ENCODE results near the gene FSD1. TPM values are rescaled to one million over a fixed set of nuclear protein-coding genes. Genes with fewer than 3 reads are reported as not detected.

The FSD1 gene
- total RNA-seq, 6 experiments from 2014 or later, result 0.19 to 2.2 (median 0.52) TPM; not detected in 2

DNA sequence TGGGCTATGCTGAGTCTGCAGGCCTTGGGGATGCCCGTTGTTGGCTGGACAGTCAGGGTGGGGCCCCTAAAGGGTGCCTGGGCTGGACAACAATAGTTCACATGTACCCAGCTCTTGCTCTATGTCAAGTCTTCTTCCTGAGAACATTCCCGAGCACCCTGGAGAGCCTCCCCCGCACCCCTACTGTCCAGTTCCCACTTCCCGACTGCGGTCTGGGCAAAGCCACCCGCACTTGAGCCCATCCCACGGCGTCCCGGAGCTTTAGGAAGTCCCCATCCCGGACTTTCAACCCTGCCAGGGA, 37.9 kb downstream of the FSD1 start:
- intact Hi-C loops (cut with DNase I), result no loop called here
- Histone ChIP-seq H3K4me3 (peak overlapping the region; percentile 20 to 68 (median 40)), H3K27me3 (no peaks in the 10 kb centered on the region), H3K9me3 (no peaks in the 10 kb centered on the region), H3K4me1 (peaks cover 0 to 56% (median 20%) of the 10 kb centered on the region in 4 donors), H3K36me3 (no peaks in the 10 kb centered on the region), H3K27ac (peak overlapping the region; percentile 64 to 89 (median 85))
- TF ChIP-seq POLR2A (IDR thresholded peaks at IDR 0.05), result no peak
- 7% methylated on average over 8 of the region's 10 CpGs for whole genome bisulfite sequencing (ENCODE audit: insufficient coverage, low coverage, low lambda C conversion rate, missing lambda C conversion rate)
- no peak for DNase-seq
- no peak for ATAC-seq

- TF ChIP-seq, protein P1, sequence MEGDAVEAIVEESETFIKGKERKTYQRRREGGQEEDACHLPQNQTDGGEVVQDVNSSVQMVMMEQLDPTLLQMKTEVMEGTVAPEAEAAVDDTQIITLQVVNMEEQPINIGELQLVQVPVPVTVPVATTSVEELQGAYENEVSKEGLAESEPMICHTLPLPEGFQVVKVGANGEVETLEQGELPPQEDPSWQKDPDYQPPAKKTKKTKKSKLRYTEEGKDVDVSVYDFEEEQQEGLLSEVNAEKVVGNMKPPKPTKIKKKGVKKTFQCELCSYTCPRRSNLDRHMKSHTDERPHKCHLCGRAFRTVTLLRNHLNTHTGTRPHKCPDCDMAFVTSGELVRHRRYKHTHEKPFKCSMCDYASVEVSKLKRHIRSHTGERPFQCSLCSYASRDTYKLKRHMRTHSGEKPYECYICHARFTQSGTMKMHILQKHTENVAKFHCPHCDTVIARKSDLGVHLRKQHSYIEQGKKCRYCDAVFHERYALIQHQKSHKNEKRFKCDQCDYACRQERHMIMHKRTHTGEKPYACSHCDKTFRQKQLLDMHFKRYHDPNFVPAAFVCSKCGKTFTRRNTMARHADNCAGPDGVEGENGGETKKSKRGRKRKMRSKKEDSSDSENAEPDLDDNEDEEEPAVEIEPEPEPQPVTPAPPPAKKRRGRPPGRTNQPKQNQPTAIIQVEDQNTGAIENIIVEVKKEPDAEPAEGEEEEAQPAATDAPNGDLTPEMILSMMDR (IDR thresholded peaks at IDR 0.05), result peak in 3 of 4 donors; percentile 21 to 34 (median 34)
- TF ChIP-seq POLR2A (IDR thresholded peaks at IDR 0.05), result peak; percentile 76
- H3K36me3 ChIP-seq, result no peaks in the 10 kb centered on the region
- H3K27ac ChIP-seq, result peak overlapping the region; percentile 84 to 89 (median 88)
- peak; percentile 96 to 99 (median 99) for DNase-seq
- H3K4me1 ChIP-seq, result peaks cover 0 to 53% (median 18%) of the 10 kb centered on the region in 4 donors
- peak overlapping the region; percentile 45 to 68 (median 59) for H3K4me3 ChIP-seq
- WGBS (ENCODE audit: insufficient coverage, low coverage, low lambda C conversion rate, missing lambda C conversion rate), result 0% methylated on average over 17 of the region's 39 CpGs
- peak; percentile 75 to 90 (median 84) for ATAC-seq
- intact Hi-C loops (cut with DNase I), result no loop called here
- H3K27me3 ChIP-seq, result no peaks in the 10 kb centered on the region
- no peaks in the 10 kb centered on the region for H3K9me3 ChIP-seq
Observed at GRCh38 chr19:4342615-4343369, 38.4 kb downstream of the FSD1 start.

- 9% methylated on average over 18 of the region's 101 CpGs for WGBS (ENCODE audit: insufficient coverage, low coverage, low lambda C conversion rate, missing lambda C conversion rate)
- intact Hi-C loops (cut with DNase I), result no loop called here
- H3K27me3 ChIP-seq, result no peaks in the 10 kb centered on the region
- H3K36me3 ChIP-seq, result no peaks in the 10 kb centered on the region
- H3K27ac ChIP-seq, result peak within 1 kb of the TSS; percentile 84 to 89 (median 88)
- H3K9me3 ChIP-seq, result no peaks in the 10 kb centered on the region
- peaks cover 0 to 52% (median 17%) of the 10 kb centered on the region in 4 donors for H3K4me1 ChIP-seq
- peak; percentile 75 for TF ChIP-seq POLR2A (IDR thresholded peaks at IDR 0.05)
- TF ChIP-seq, protein P1 (IDR thresholded peaks at IDR 0.05), result no peak
- H3K4me3 ChIP-seq, result peak within 1 kb of the TSS; percentile 45 to 68 (median 59)
- ATAC-seq, result peak; percentile 67 to 78 (median 70)
- DNase-seq, result peak; percentile 96
Observed at GRCh38 chr19:4343370-4344307, 39.2 kb downstream of the FSD1 start, which contains the start of gene MPND. TSS of gene MPND (plus strand) at chr19:4343562. CDS start at chr19:4343594, 32 bp downstream.

DNA sequence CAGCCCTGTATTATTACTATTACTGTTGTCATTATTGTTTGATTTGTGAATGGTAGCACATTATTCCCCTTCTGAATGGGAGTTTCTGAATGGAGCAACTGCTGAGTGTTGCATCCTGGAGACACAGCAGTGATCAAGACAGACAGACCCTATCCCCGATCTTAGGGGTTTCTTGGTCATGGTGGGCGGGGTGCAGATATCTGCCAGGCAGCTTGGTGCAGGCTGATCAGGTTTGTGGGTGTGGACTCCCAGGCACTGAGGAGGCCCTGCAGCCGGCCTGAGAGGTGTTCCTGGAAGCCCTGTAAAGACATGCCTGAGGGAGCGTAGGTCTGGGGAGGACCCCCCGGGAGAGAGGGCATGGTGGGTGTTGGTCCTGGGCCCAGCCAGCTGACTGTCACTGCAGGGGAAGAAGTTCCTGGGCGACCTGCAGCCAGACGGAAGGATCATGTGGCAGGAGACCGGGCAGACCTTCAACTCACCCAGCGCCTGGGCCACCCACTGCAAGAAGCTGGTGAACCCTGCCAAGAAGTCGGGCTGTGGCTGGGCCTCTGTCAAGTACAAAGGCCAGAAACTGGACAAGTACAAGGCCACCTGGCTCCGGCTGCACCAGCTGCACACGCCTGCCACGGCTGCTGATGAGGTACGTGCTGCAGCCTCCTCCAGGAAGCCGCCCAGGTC, 41.1 kb downstream of the FSD1 start:
- 80% methylated on average over 1 of the region's 15 CpGs for WGBS (ENCODE audit: insufficient coverage, low coverage, low lambda C conversion rate, missing lambda C conversion rate)
- ATAC-seq (peak; percentile 0 to 25 (median 8)), DNase-seq (peak; percentile 71 to 91 (median 90))
- H3K9me3 ChIP-seq, result no peaks in the 10 kb centered on the region
- peak overlapping the region in 1 of 3 donors; percentile 45 for H3K27ac ChIP-seq
- no peaks in the 10 kb centered on the region for H3K36me3 ChIP-seq
- H3K27me3 ChIP-seq, result no peaks in the 10 kb centered on the region
- intact Hi-C loops (cut with DNase I), result no loop called here
- H3K4me3 ChIP-seq, result peak overlapping the region in 1 of 3 donors; percentile 3
- peaks cover 0 to 38% (median 15%) of the 10 kb centered on the region in 4 donors for H3K4me1 ChIP-seq
- TF ChIP-seq, protein P1 (IDR thresholded peaks at IDR 0.05), result no peak
- no peak for TF ChIP-seq POLR2A (IDR thresholded peaks at IDR 0.05)

All from right lobe of liver (tissue), 6 donors.